ENCODE results near the gene C7orf33. TPM values are rescaled to one million over a fixed set of nuclear protein-coding genes. Genes with fewer than 3 reads are reported as not detected.
A peak's percentile ranks its signal among the peaks of the same experiment; 100 is the strongest.

Gene C7orf33
- total and polyA plus RNA-seq, 8 donors: not detected

- no peak for TF ChIP-seq CTCF (IDR thresholded peaks at IDR 0.05)
- Histone ChIP-seq H3K27me3 (no peaks in the 10 kb centered on the region), H3K4me3 (no peak overlapping the region), H3K36me3 (no peaks in the 10 kb centered on the region), H3K9me3 (no peaks in the 10 kb centered on the region), H3K27ac (no peak overlapping the region), H3K4me1 (no peaks in the 10 kb centered on the region)
- ATAC-seq (no peak), DNase-seq (no peak)
- intact Hi-C loops (cut with DNase I): no loop called here
Measured at GRCh38 chr7:148661471-148661870, 70.9 kb downstream of the C7orf33 start.

- H3K4me1 ChIP-seq: no peaks in the 10 kb centered on the region
- H3K36me3 ChIP-seq: no peaks in the 10 kb centered on the region
- no peak for DNase-seq
- no peak overlapping the region for H3K27ac ChIP-seq
- ATAC-seq: no peak
- intact Hi-C loops (cut with DNase I): no loop called here
- H3K9me3 ChIP-seq: no peaks in the 10 kb centered on the region
- no peak for TF ChIP-seq CTCF (IDR thresholded peaks at IDR 0.05)
- no peak overlapping the region for H3K4me3 ChIP-seq
- H3K27me3 ChIP-seq: no peaks in the 10 kb centered on the region
Measured at GRCh38 chr7:148662646-148663045, 72.1 kb downstream of the C7orf33 start.

GRCh38 chr7:148664324-148664723 is 73.8 kb downstream of the C7orf33 start:
- no peak for TF ChIP-seq CTCF (IDR thresholded peaks at IDR 0.05)
- DNase-seq (peak in 1 of 4 donors; percentile 14), ATAC-seq (peak; percentile 55)
- Histone ChIP-seq H3K4me1 (no peaks in the 10 kb centered on the region), H3K9me3 (no peaks in the 10 kb centered on the region), H3K4me3 (no peak overlapping the region), H3K27ac (no peak overlapping the region), H3K36me3 (no peaks in the 10 kb centered on the region), H3K27me3 (no peaks in the 10 kb centered on the region)
- intact Hi-C loops (cut with DNase I): no loop called here

GRCh38 chr7:148665221-148665620 is 74.7 kb downstream of the C7orf33 start:
- Histone ChIP-seq H3K9me3 (no peaks in the 10 kb centered on the region), H3K27me3 (no peaks in the 10 kb centered on the region), H3K27ac (no peak overlapping the region), H3K36me3 (no peaks in the 10 kb centered on the region), H3K4me1 (no peaks in the 10 kb centered on the region), H3K4me3 (no peak overlapping the region)
- intact Hi-C loops (cut with DNase I): no loop called here
- TF ChIP-seq CTCF (IDR thresholded peaks at IDR 0.05): no peak
- DNase-seq (no peak), ATAC-seq (no peak)

Other genes starting within 250 kb of the C7orf33 start
- gene CUL1, start 108.1 kb downstream of the C7orf33 start, total RNA-seq: 10 to 100 TPM; 32.5 to 43.1 TPM
- gene CUL1, start 108.1 kb downstream of the C7orf33 start, polyA plus RNA-seq (ENCODE audit: insufficient read length in 6 of 6): 10 to 100 TPM; 53.1 to 59.7 (median 58.8) TPM